Upper lobe of left lung (tissue), 4 donors: ENCODE measurements around the gene PRDM2.

Source experiments
- EP300 ChIP-seq, 4 donors: sonication (generic); formaldehyde crosslinking; IDR thresholded peaks; one replicate each; pipeline ENCODE4 v1.5.1; 2017; ENCODE audit warnings: antibody characterized with exemption in 4 of 4, control low read depth in 2 of 4
- POLR2A ChIP-seq, 4 donors: fragments of 450-650 bp; IDR thresholded peaks; one replicate each; pipeline ENCODE4 v1.5.1; 2016 to 2017; ENCODE audit warnings: antibody characterized with exemption in 4 of 4, mild to moderate bottlenecking in 2 of 4
- POLR2AphosphoS5 ChIP-seq, 2 donors: sonication (generic); formaldehyde crosslinking; IDR thresholded peaks; one replicate each; pipeline ENCODE4 v1.5.1; 2017; ENCODE audit warnings: antibody characterized with exemption in 2 of 2

DNA sequence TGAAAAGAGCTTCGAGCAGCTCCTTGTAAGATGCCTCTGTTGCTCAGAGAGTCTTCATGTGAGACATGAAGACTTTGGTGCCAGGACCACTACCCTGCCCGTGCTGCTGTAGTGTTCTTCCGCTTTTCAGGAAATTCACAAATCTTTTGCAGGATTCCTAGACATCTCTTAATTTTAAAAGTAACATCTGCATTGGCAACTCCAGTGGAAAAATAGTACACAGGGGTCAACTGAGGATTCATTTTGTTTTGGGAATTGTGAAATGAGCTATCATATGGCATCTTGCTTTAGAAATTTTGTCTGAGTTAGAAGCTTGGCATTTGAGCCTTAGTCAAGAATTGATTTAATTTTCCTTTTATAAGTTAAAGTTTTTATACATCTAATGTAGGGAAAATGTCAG, 7.2 kb downstream of the PRDM2 start:
- TF ChIP-seq EP300 (IDR thresholded peaks at IDR 0.05) = no peak
- TF ChIP-seq POLR2AphosphoS5 (IDR thresholded peaks at IDR 0.05) = no peak
- no peak for TF ChIP-seq POLR2A (IDR thresholded peaks at IDR 0.05)
